GM12873 (cell line): ENCODE results near the gene PLCH2.

ENCODE experiments used
- CTCF ChIP-seq: IDR thresholded peaks from 2 replicates; pipeline ENCODE4 v1.5.1; 2012; ENCODE audit warnings: low read depth, mild to moderate bottlenecking, moderate library complexity, low read length, control low read depth; ENCODE audit not compliant: insufficient read depth; ENCODE audit errors: missing control alignments

Gene PLCH2

GRCh38 chr1:2449636-2450454 is 26.2 kb upstream of the PLCH2 start:
- no peak for TF ChIP-seq CTCF

- no peak for TF ChIP-seq CTCF
Measured at GRCh38 chr1:2451741-2452140, 24.3 kb upstream of the PLCH2 start.

GRCh38 chr1:2452201-2452931 is 23.7 kb upstream of the PLCH2 start:
- TF ChIP-seq CTCF: no peak

GRCh38 chr1:2452932-2453315 is 23.2 kb upstream of the PLCH2 start:
- TF ChIP-seq CTCF: no peak

GRCh38 chr1:2454227-2454626 is 21.9 kb upstream of the PLCH2 start:
- no peak for TF ChIP-seq CTCF

- no peak for TF ChIP-seq CTCF
Measured at GRCh38 chr1:2455757-2456156, 20.3 kb upstream of the PLCH2 start.

- no peak for TF ChIP-seq CTCF
Measured at GRCh38 chr1:2457444-2457843, 18.6 kb upstream of the PLCH2 start.
